ENCODE measurements around the gene TAS2R39. TPM values are rescaled to one million over a fixed set of nuclear protein-coding genes. Genes with fewer than 3 reads are reported as not detected.
"Not testable (repeated sequence)": the region's sequence is repeated elsewhere in the genome, so short reads cannot be mapped to it uniquely, and the experiment has no call there.

Gene TAS2R39
- total RNA-seq, 1 donor from 2014 or later: not detected

DNA sequence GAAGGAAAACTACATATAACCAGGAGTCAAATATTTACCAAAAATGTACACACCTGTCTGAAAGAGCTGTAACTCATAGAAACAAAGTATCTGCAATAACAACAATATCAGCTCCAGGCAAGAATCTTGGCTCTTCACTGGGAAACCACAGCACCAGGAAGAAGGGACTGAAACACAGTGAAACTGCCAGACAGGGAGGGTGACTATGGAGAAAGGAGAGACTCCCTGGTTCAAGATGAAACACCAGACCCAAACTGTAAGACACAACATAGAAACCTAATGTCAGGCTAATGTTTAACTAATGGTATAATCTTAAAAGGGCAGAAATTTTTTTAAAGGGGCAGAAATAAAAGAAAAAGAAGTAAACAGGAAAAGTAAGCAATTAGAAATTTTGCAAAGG is 11.5 kb upstream of the TAS2R39 start:
- ATAC-seq (ENCODE audit: low read depth): no peak

DNA sequence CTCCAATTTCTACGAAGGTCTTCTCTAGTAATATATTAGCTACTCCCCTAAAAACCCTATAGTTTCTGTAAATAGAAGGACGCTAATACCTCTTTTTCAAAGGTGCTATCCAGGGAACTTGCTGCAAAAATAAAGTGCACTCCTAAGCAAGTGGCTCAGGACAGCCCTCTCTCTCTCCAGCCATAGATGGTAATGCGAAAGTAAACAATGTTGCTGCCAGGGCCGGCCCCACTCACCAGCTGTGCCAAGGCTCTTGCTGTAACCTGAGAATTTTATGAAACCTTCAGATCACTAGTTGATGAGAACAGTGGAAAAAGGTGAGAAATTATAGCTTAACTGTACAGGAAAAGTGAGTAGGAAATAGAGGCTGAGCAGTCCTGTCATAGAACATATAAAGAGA is 10.9 kb upstream of the TAS2R39 start:
- intact Hi-C loops (cut with micrococcal nuclease): loop anchor here (5.0 kb wide), 1 partner anchor 35 kb away; no protein-coding TSS in a partner anchor
- Mint-ChIP-seq H3K9me3 (peaks cover 2% of the 10 kb centered on the region), H3K4me3 (peak overlapping the region; percentile 36), H3K27ac (no peak overlapping the region), H3K4me1 (peaks cover 27% of the 10 kb centered on the region), H3K27me3 (no peaks in the 10 kb centered on the region), H3K36me3 (ENCODE audit: low read depth) (no peaks in the 10 kb centered on the region)
- ChIA-PET POLR2A (interaction anchor here (1.3 kb wide), 1 partner anchor 9 kb away, joined by 4 read pairs; no protein-coding TSS in a partner anchor), CTCF (interaction anchor here (1.2 kb wide), 1 partner anchor 165 kb away, joined by 3 read pairs; no protein-coding TSS in a partner anchor)
- ATAC-seq (ENCODE audit: low read depth) (no peak), DNase-seq (no peak)
- TF ChIP-seq, protein P1, sequence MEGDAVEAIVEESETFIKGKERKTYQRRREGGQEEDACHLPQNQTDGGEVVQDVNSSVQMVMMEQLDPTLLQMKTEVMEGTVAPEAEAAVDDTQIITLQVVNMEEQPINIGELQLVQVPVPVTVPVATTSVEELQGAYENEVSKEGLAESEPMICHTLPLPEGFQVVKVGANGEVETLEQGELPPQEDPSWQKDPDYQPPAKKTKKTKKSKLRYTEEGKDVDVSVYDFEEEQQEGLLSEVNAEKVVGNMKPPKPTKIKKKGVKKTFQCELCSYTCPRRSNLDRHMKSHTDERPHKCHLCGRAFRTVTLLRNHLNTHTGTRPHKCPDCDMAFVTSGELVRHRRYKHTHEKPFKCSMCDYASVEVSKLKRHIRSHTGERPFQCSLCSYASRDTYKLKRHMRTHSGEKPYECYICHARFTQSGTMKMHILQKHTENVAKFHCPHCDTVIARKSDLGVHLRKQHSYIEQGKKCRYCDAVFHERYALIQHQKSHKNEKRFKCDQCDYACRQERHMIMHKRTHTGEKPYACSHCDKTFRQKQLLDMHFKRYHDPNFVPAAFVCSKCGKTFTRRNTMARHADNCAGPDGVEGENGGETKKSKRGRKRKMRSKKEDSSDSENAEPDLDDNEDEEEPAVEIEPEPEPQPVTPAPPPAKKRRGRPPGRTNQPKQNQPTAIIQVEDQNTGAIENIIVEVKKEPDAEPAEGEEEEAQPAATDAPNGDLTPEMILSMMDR (IDR thresholded peaks at IDR 0.05): no peak

More for the DNA sequence above, 11.5 kb upstream of the TAS2R39 start:
- H3K36me3 Mint-ChIP-seq (ENCODE audit: low read depth): no peaks in the 10 kb centered on the region
- peaks cover 27% of the 10 kb centered on the region for H3K4me1 Mint-ChIP-seq
- ChIA-PET CTCF (interaction anchor here (1.2 kb wide), 1 partner anchor 164 kb away, joined by 3 read pairs; no protein-coding TSS in a partner anchor), POLR2A (interaction anchor here (0.9 to 1.3 kb wide), 2 partner anchors 9 to 10 kb away, joined by 3 to 4 read pairs; no protein-coding TSS in a partner anchor)
- H3K9me3 Mint-ChIP-seq: peaks cover 2% of the 10 kb centered on the region
- TF ChIP-seq, protein P1 (IDR thresholded peaks at IDR 0.05): no peak
- no peak for DNase-seq
- intact Hi-C loops (cut with micrococcal nuclease): loop anchor here (5.0 kb wide), 1 partner anchor 36 kb away; no protein-coding TSS in a partner anchor
- H3K4me3 Mint-ChIP-seq: no peak overlapping the region
- H3K27me3 Mint-ChIP-seq: no peaks in the 10 kb centered on the region
- H3K27ac Mint-ChIP-seq: no peak overlapping the region

DNA sequence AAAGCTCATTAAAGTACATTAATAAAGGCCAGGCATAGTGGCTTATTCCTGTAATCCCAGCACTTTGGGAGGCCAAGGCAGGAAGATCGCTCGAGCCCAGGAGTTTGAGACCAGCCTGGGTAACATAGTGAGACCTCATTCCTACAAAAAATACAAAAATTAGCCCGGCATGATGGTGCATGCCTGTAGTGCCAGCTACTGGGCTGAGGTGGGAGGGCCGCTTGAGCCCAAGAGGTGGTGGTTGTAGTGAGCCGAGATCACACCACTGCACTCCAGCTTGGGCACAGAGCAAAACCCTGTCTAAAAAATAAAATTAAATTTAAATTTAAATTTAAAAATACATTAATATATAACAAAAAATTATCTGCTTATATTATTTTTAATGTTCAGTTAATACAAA is 7.1 kb upstream of the TAS2R39 start:
- Mint-ChIP-seq H3K36me3 (ENCODE audit: low read depth) (peaks cover 4% of the 10 kb centered on the region), H3K4me3 (no peak overlapping the region), H3K27me3 (no peaks in the 10 kb centered on the region), H3K9me3 (peaks cover 6% of the 10 kb centered on the region), H3K27ac (no peak overlapping the region), H3K4me1 (peaks cover 17% of the 10 kb centered on the region)
- TF ChIP-seq, protein P1 (IDR thresholded peaks at IDR 0.05): no peak
- intact Hi-C loops (cut with micrococcal nuclease): no loop called here
- CTCF ChIA-PET: no interaction called here
- ATAC-seq (ENCODE audit: low read depth): no peak
- POLR2A ChIA-PET: no interaction called here
- DNase-seq: no peak

DNA sequence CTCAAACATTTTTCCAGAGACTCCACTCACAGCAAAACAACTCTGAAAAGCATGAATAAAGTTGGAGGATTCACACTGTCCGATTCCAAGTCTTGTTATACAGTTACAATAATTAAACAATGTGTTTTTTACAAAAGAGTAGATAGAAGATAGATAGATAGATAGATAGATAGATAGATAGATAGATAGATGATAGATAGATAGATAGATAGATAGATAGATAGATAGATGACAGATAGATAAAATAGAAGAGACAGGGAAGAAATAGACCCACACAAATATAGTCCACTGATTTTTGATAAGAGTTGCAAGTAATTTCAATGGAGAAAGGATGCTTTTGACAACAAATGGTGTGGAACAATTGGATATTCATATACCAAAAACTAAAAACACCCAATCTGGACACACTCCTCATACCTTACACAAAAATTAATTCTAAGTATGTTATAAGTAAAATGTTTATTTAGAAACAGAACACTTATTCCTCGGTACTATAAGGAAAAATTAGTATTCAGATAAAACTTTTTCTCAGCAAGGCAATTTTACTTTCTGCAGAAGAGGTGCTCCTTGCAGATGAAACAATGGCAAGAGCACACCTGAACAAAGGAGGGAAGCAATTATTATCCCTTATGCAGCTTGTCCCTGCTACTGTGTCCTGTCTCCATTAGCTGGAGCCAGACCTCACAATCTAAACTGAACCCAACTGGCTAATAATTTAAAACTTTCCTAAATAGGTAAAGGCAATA is 5.7 kb upstream of the TAS2R39 start:
- H3K36me3 Mint-ChIP-seq (ENCODE audit: low read depth): peaks cover 4% of the 10 kb centered on the region
- ChIA-PET POLR2A (no interaction called here), CTCF (interaction anchor here (1.0 to 1.1 kb wide), 2 partner anchors 38 to 168 kb away, joined by 3 to 4 read pairs; no protein-coding TSS in a partner anchor)
- no peak overlapping the region for H3K4me3 Mint-ChIP-seq
- peaks cover 21% of the 10 kb centered on the region for H3K4me1 Mint-ChIP-seq
- intact Hi-C loops (cut with micrococcal nuclease): no loop called here
- TF ChIP-seq, protein P1 (IDR thresholded peaks at IDR 0.05): no peak
- H3K27ac Mint-ChIP-seq: no peak overlapping the region
- no peak for DNase-seq
- H3K9me3 Mint-ChIP-seq: peaks cover 6% of the 10 kb centered on the region
- H3K27me3 Mint-ChIP-seq: no peaks in the 10 kb centered on the region
- no peak for ATAC-seq (ENCODE audit: low read depth)

DNA sequence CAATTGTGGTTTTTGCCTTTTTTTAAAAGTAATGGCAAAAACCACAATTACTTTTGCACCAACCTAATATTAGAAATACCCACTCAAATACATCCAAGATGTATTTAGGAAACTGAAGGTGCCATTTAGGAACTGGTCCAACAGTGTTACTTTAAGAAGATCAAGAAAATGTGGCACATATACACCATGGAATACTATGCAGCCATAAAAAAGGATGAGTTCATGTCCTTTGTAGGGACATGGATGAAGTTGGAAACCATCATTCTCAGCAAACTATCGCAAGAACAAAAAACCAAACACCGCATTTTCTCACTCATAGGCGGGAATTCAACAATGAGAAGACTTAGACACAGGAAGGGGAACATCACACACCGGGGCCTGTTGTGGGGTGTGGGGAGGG is 2.4 kb upstream of the TAS2R39 start:
- H3K36me3 Mint-ChIP-seq (ENCODE audit: low read depth); ATAC-seq (ENCODE audit: low read depth); H3K27me3 Mint-ChIP-seq; DNase-seq; H3K9me3 Mint-ChIP-seq; H3K27ac Mint-ChIP-seq; CTCF ChIA-PET; intact Hi-C loops (cut with micrococcal nuclease); H3K4me3 Mint-ChIP-seq: not testable (repeated sequence)
- POLR2A ChIA-PET: interaction anchor here (0.6 to 1.3 kb wide), 4 partner anchors 8 to 163 kb away, joined by 3 to 4 read pairs (median 3); no protein-coding TSS in a partner anchor
- H3K4me1 Mint-ChIP-seq: peaks cover 43% of the 10 kb centered on the region
